SK-N-SH (cell line): ENCODE data around the gene RMDN2. TPM values are rescaled to one million over a fixed set of nuclear protein-coding genes. Genes with fewer than 3 reads are reported as not detected.

Experiments
- CTCF ChIA-PET: fragments of 300-600, 350-600 bp; formaldehyde crosslinking; extraction: SDS; loops from one replicate; lab custom pipeline; 2021; lab: Yijun Ruan, JAX
- POLR2A ChIA-PET: fragments of 350-600 bp; sonication (Branson Sonifier 250); formaldehyde crosslinking; extraction: SDS; loops from one replicate; lab custom pipeline; 2020; ENCODE audit warnings: antibody characterized with exemption, inconsistent platforms; lab: Yijun Ruan, JAX
- DNase-seq: peaks from one replicate; pipeline ENCODE4 v3.0.0; 2012
- H2AFZ ChIP-seq: fragments of 200-600 bp; sonication (generic); 2 replicates; pipeline ENCODE4 v1.8.1; 2016; ENCODE audit warnings: antibody characterized with exemption, mild to moderate bottlenecking, low read depth
- H3F3A ChIP-seq: fragments of 200-600 bp; sonication (generic); replicated peaks from 2 replicates; pipeline ENCODE3; 2016; ENCODE audit warnings: antibody characterized with exemption, mild to moderate bottlenecking; ENCODE audit not compliant: insufficient read depth
- H3K27ac ChIP-seq, 2 experiments: fragments of 200-500 bp in 1 of 2; fragments of 200-600 bp in 1 of 2; sonication (Bioruptor generic) in 1 of 2; sonication (generic), shearing (Covaris generic) in 1 of 2; 2 replicates each; pipeline versions ENCODE4 v1.5.1 to v1.6.1; 2014 to 2016; ENCODE audit warnings: low read depth in 2 of 2, inconsistent platforms in 1 of 2, low read length in 1 of 2, mild to moderate bottlenecking in 1 of 2, mixed read lengths in 1 of 2
- H3K27me3 ChIP-seq: fragments of 200-600 bp; sonication (generic), shearing (Covaris generic); 2 replicates; pipeline ENCODE4 v1.6.1; 2016; ENCODE audit warnings: mixed run types; ENCODE audit not compliant: insufficient read depth
- H3K36me3 ChIP-seq, 2 experiments: fragments of 200-500 bp in 1 of 2; fragments of 200-600 bp in 1 of 2; sonication (Bioruptor generic) in 1 of 2; sonication (generic) in 1 of 2; replicated peaks in 1 of 2; 2 replicates each; pipeline versions ENCODE3 to v1.5.1; 2014 to 2016; ENCODE audit warnings: low read length in 1 of 2, mild to moderate bottlenecking in 1 of 2; ENCODE audit not compliant: insufficient read depth in 2 of 2, control insufficient read depth in 1 of 2
- H3K4me1 ChIP-seq, 2 experiments: fragments of 200-500 bp in 1 of 2; fragments of 200-600 bp in 1 of 2; sonication (Bioruptor generic) in 1 of 2; sonication (generic), shearing (Covaris generic) in 1 of 2; 2 replicates each; pipeline versions ENCODE4 v1.5.1 to v1.6.1; 2014 to 2016; ENCODE audit warnings: low read depth in 1 of 2, low read length in 1 of 2, mixed run types in 1 of 2; ENCODE audit not compliant: insufficient read depth in 2 of 2, control insufficient read depth in 1 of 2
- H3K4me2 ChIP-seq: fragments of 200-600 bp; sonication (generic), shearing (Covaris generic); 2 replicates; pipeline ENCODE4 v1.6.1; 2017; ENCODE audit warnings: mixed run types
- H3K4me3 ChIP-seq, 2 experiments: fragments of 200-500 bp in 1 of 2; fragments of 200-600 bp in 1 of 2; sonication (Bioruptor generic) in 1 of 2; sonication (generic), shearing (Covaris generic) in 1 of 2; 2 replicates each; pipeline versions ENCODE4 v1.5.1 to v1.8.1; 2014 to 2016; ENCODE audit warnings: low read depth in 2 of 2, inconsistent platforms in 1 of 2, low read length in 1 of 2, mild to moderate bottlenecking in 1 of 2, mixed read lengths in 1 of 2, moderate library complexity in 1 of 2
- H3K79me2 ChIP-seq: fragments of 200-600 bp; sonication (generic); 2 replicates; pipeline ENCODE4 v1.8.1; 2017; ENCODE audit warnings: mild to moderate bottlenecking; ENCODE audit not compliant: insufficient read depth
- H3K9ac ChIP-seq: fragments of 200-600 bp; sonication (generic); 2 replicates; pipeline ENCODE4 v1.6.1; 2017; ENCODE audit warnings: mixed run types
- H3K9me2 ChIP-seq: fragments of 200-600 bp; sonication (generic); 2 replicates; pipeline ENCODE4 v1.6.1; 2017; ENCODE audit warnings: mixed run types
- H3K9me3 ChIP-seq: fragments of 200-600 bp; sonication (generic); 2 replicates; pipeline ENCODE4 v1.6.1; 2017; ENCODE audit warnings: mixed run types, mild to moderate bottlenecking, moderate library complexity
- H4K20me1 ChIP-seq: fragments of 200-600 bp; sonication (generic); 2 replicates; pipeline ENCODE4 v1.6.1; 2017; ENCODE audit warnings: mild to moderate bottlenecking, mixed run types; ENCODE audit not compliant: insufficient read depth
- CHD2 ChIP-seq: fragments of 150-350 bp; IDR thresholded peaks from 2 replicates; pipeline ENCODE4 v1.6.1; 2018; ENCODE audit warnings: low read length; ENCODE audit not compliant: partially characterized antibody
- CTCF ChIP-seq: fragments of 200-600 bp; sonication (generic); IDR thresholded peaks from 2 replicates; pipeline ENCODE4 v1.6.1; 2017; ENCODE audit warnings: antibody characterized with exemption, mild to moderate bottlenecking, moderate library complexity
- EP300 ChIP-seq, 2 experiments: IDR thresholded peaks; 2 replicates each; pipeline versions ENCODE4 v1.4.0 to v1.6.1; 2012; ENCODE audit warnings: borderline replicate concordance in 1 of 2, low read depth in 1 of 2, low read length in 1 of 2
- EZH2phosphoT487 ChIP-seq: fragments of 200-600 bp; sonication (generic); IDR thresholded peaks from 2 replicates; pipeline ENCODE4 v1.6.1; 2017; ENCODE audit warnings: low read depth, mixed run types, mild to moderate bottlenecking, antibody characterized with exemption, moderate library complexity, borderline replicate concordance
- FOXM1 ChIP-seq: IDR thresholded peaks from 2 replicates; pipeline ENCODE4 v1.4.0; 2012; ENCODE audit warnings: low read depth, mild to moderate bottlenecking
- GABPA ChIP-seq: IDR thresholded peaks from 2 replicates; pipeline ENCODE4 v1.4.0; 2012; ENCODE audit warnings: low read depth, mild to moderate bottlenecking
- GATA2 ChIP-seq: sonication (generic); formaldehyde crosslinking; IDR thresholded peaks from 2 replicates; pipeline ENCODE4 v1.5.0; 2020; ENCODE audit warnings: mild to moderate bottlenecking, missing genetic modification reagents
- JUND ChIP-seq: IDR thresholded peaks from 2 replicates; pipeline ENCODE4 v1.4.0; 2012
- MEF2A ChIP-seq: IDR thresholded peaks from 2 replicates; pipeline ENCODE4 v1.4.0; 2012; ENCODE audit warnings: low read depth, borderline replicate concordance
- MXI1 ChIP-seq: IDR thresholded peaks from 2 replicates; pipeline ENCODE4 v1.6.1; 2012; ENCODE audit warnings: mild to moderate bottlenecking, low read depth, low read length, improper control_type of control experiment
- POLR2AphosphoS5 ChIP-seq: IDR thresholded peaks from 2 replicates; pipeline ENCODE4 v1.6.1; 2012; ENCODE audit warnings: low read depth, low read length
- RAD21 ChIP-seq: IDR thresholded peaks from 2 replicates; pipeline ENCODE4 v1.6.1; 2012; ENCODE audit warnings: mild to moderate bottlenecking, low read length
- RCOR1 ChIP-seq: fragments of 150-350 bp; IDR thresholded peaks from 2 replicates; pipeline ENCODE4 v1.6.1; 2017; ENCODE audit warnings: antibody characterized with exemption, low read length
- REST ChIP-seq: IDR thresholded peaks from 2 replicates; pipeline ENCODE4 v1.6.1; 2012; ENCODE audit warnings: mild to moderate bottlenecking, low read depth, low read length, moderate library complexity
- RFX5 ChIP-seq: IDR thresholded peaks from 2 replicates; pipeline ENCODE4 v1.6.1; 2012; ENCODE audit warnings: mild to moderate bottlenecking, improper control_type of control experiment, low read length
- SIN3A ChIP-seq: IDR thresholded peaks from 2 replicates; pipeline ENCODE4 v1.6.1; 2012; ENCODE audit warnings: low read depth, mild to moderate bottlenecking, low read length, moderate library complexity, borderline replicate concordance
- SMC3 ChIP-seq: IDR thresholded peaks from 2 replicates; pipeline ENCODE4 v1.6.1; 2012; ENCODE audit warnings: low read depth, low read length, improper control_type of control experiment
- TEAD4 ChIP-seq: IDR thresholded peaks from 2 replicates; pipeline ENCODE4 v1.4.0; 2012; ENCODE audit warnings: mild to moderate bottlenecking, borderline replicate concordance; ENCODE audit not compliant: insufficient read depth
- USF1 ChIP-seq: IDR thresholded peaks from 2 replicates; pipeline ENCODE4 v1.4.0; 2012; ENCODE audit warnings: low read depth, borderline replicate concordance
- WGBS: methylation state at CpG from one replicate; pipeline ENCODE4 v1.1.6; 2017; ENCODE audit warnings: low lambda C conversion rate; 5-methylcytosine and 5-hydroxymethylcytosine counted together
- polyA plus RNA-seq, 3 experiments: library from polyadenylated mRNA; depleted of rRNA; stranded (reverse); fragments of >200 nt; gene quantifications; 2 replicates each; pipeline ENCODE4 v1.2.3, GENCODE V29; 2012
- TF ChIP-seq, protein P1 (sequence below): IDR thresholded peaks from 2 replicates; pipeline ENCODE4; 2012

RMDN2 gene
- polyA plus RNA-seq, 1 of the 3 experiments (the other 2 are of a cell fraction): 7.3 TPM

- Histone ChIP-seq H3K36me3 (no peaks in the 10 kb centered on the region), H4K20me1 (no peaks in the 10 kb centered on the region), H3K9ac (no peak overlapping the region), H3K9me3 (no peaks in the 10 kb centered on the region), H3K27ac (no peak overlapping the region), H3K4me1 (no peaks in the 10 kb centered on the region; a peak in 2 of 4 replicates), H3K27me3 (peaks cover 8% of the 10 kb centered on the region; the same call in 1 of the 2 replicates), H3K4me2 (no peak overlapping the region), H3K9me2 (no peaks in the 10 kb centered on the region), H2AFZ (no peak overlapping the region), H3F3A (no peaks in the 10 kb centered on the region), H3K4me3 (no peak overlapping the region), H3K79me2 (no peaks in the 10 kb centered on the region)
- CTCF ChIA-PET: interaction anchor here (1.6 kb wide), 1 partner anchor 35 kb away, joined by 3 read pairs; no protein-coding TSS in a partner anchor
- POLR2A ChIA-PET: no interaction called here
- 55% methylated on average over 2 of the region's 2 CpGs for WGBS
- TF ChIP-seq FOXM1 (no peak), GATA2 (CRISPR knock-in tag) (no peak), CHD2 (no peak)
- no peak for DNase-seq
Measured at GRCh38 chr2:38032946-38033345, 107.9 kb downstream of the RMDN2 start.

- H3F3A ChIP-seq: no peaks in the 10 kb centered on the region
- H3K9me2 ChIP-seq: no peaks in the 10 kb centered on the region
- POLR2A ChIA-PET: no interaction called here
- H3K9ac ChIP-seq: no peak overlapping the region
- no peak overlapping the region for H3K4me3 ChIP-seq
- H3K9me3 ChIP-seq: no peaks in the 10 kb centered on the region
- no peak for DNase-seq
- no peak overlapping the region for H3K4me2 ChIP-seq
- H2AFZ ChIP-seq: no peak overlapping the region
- CTCF ChIA-PET: interaction anchor here (1.2 kb wide), 1 partner anchor 43 kb away, joined by 3 read pairs; the partner anchor contains the start of gene CYP1B1
- no peaks in the 10 kb centered on the region for H4K20me1 ChIP-seq
- no peaks in the 10 kb centered on the region for H3K36me3 ChIP-seq
- H3K4me1 ChIP-seq: no peaks in the 10 kb centered on the region
- TF ChIP-seq CHD2 (no peak), RCOR1 (no peak), GABPA (no peak), MEF2A (no peak), RAD21 (no peak), SIN3A (no peak), POLR2AphosphoS5 (no peak), SMC3 (no peak), EZH2phosphoT487 (no peak), EP300 (IDR thresholded peaks at IDR 0.05; ENCODE audit: borderline replicate concordance in 1 of 2, low read depth in 1 of 2, low read length in 1 of 2) (no peak), REST (no peak), TEAD4 (no peak), CTCF (no peak), JUND (no peak), RFX5 (no peak), GATA2 (CRISPR knock-in tag) (no peak), USF1 (no peak), FOXM1 (no peak), MXI1 (no peak)
- TF ChIP-seq, protein P1, sequence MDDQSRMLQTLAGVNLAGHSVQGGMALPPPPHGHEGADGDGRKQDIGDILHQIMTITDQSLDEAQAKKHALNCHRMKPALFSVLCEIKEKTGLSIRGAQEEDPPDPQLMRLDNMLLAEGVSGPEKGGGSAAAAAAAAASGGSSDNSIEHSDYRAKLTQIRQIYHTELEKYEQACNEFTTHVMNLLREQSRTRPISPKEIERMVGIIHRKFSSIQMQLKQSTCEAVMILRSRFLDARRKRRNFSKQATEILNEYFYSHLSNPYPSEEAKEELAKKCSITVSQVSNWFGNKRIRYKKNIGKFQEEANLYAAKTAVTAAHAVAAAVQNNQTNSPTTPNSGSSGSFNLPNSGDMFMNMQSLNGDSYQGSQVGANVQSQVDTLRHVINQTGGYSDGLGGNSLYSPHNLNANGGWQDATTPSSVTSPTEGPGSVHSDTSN: no peak
- no peak overlapping the region for H3K27ac ChIP-seq
- no peaks in the 10 kb centered on the region for H3K79me2 ChIP-seq
- WGBS: 47% methylated on average over 2 of the region's 2 CpGs
- H3K27me3 ChIP-seq: peaks cover 8% of the 10 kb centered on the region; the same call in 1 of the 2 replicates
Measured at GRCh38 chr2:38033646-38034045, 108.6 kb downstream of the RMDN2 start.
